ENCODE measurements around the gene STON1. TPM values are rescaled to one million over a fixed set of nuclear protein-coding genes. Genes with fewer than 3 reads are reported as not detected.

STON1 gene
- total RNA-seq, 1 donor from 2014 or later, result 13.2 TPM

DNA sequence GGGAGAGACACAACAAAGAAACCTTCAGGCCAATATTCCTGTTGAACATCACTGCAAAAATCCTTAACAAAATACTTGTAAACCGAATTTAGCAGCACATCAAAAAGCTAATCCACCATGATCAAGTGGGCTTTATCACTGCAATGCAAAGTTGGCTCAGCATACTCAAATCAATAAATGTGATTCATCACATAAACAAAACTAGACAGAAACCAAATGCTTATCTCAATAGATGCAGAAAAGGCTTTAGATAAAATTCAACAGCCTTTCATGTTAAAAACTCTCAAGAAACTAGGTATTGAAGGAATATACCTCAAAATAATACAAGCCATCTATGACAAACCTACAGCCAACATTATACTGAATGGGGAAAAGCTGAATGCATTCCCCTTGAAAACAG is 108.3 kb downstream of the STON1 start:
- H3K36me3 Mint-ChIP-seq (ENCODE audit: low read depth), result peaks cover 15% of the 10 kb centered on the region
- peaks cover 18% of the 10 kb centered on the region for H3K9me3 Mint-ChIP-seq
- no peaks in the 10 kb centered on the region for H3K27me3 Mint-ChIP-seq (ENCODE audit: low read depth)
- H3K4me3 Mint-ChIP-seq, result no peak overlapping the region
- H3K27ac Mint-ChIP-seq (ENCODE audit: unreplicated experiment), result no peak overlapping the region
- no peaks in the 10 kb centered on the region for H3K4me1 Mint-ChIP-seq
- TF ChIP-seq, protein P1, sequence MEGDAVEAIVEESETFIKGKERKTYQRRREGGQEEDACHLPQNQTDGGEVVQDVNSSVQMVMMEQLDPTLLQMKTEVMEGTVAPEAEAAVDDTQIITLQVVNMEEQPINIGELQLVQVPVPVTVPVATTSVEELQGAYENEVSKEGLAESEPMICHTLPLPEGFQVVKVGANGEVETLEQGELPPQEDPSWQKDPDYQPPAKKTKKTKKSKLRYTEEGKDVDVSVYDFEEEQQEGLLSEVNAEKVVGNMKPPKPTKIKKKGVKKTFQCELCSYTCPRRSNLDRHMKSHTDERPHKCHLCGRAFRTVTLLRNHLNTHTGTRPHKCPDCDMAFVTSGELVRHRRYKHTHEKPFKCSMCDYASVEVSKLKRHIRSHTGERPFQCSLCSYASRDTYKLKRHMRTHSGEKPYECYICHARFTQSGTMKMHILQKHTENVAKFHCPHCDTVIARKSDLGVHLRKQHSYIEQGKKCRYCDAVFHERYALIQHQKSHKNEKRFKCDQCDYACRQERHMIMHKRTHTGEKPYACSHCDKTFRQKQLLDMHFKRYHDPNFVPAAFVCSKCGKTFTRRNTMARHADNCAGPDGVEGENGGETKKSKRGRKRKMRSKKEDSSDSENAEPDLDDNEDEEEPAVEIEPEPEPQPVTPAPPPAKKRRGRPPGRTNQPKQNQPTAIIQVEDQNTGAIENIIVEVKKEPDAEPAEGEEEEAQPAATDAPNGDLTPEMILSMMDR (conservative IDR thresholded peaks at IDR 0.05), result no peak
- DNase-seq (ENCODE audit: low read depth, low spot score), result no peak

Other genes starting within 250 kb of the STON1 start
- 24.7 and 28.6 TPM in 2 replicates for gene FOXN2, start 215.5 kb upstream of the STON1 start, total RNA-seq
- 16.9 and 17.9 TPM in 2 replicates for gene PPP1R21, start 89.4 kb upstream of the STON1 start, total RNA-seq
- gene GTF2A1L, start 87.7 kb downstream of the STON1 start, total RNA-seq, result not detected in 2 replicates
- 0.12 TPM in 1 of 2 replicates, not detected in the other for gene LHCGR, start 225.6 kb downstream of the STON1 start, total RNA-seq

Measured in neural crest cell (in vitro differentiated cells).